Fibroblast of skin of scalp (primary cell): ENCODE results near the gene CEACAM5. TPM values are rescaled to one million over a fixed set of nuclear protein-coding genes. Genes with fewer than 3 reads are reported as not detected.

Experiments used
- DNase-seq: peaks from one replicate; pipeline ENCODE4 v3.0.0-alpha.2; 2013
- polyA plus RNA-seq, 2 experiments: library from polyadenylated mRNA; unstranded; fragments of 120-200 nt; gene quantifications; one replicate each; pipeline ENCODE4 v1.2.1, GENCODE V29; 2013; ENCODE audit not compliant: insufficient read length in 2 of 2

The CEACAM5 gene
- polyA plus RNA-seq (2013, experiment 1 of 2; ENCODE audit: insufficient read length), result not detected
- not detected for polyA plus RNA-seq (2013, experiment 2 of 2; ENCODE audit: insufficient read length)

GRCh38 chr19:41708481-41708880 is at the start of gene CEACAM5:
Gene CEACAM5, plus strand, starts transcription at chr19:41708626. Its CDS starts 106 bp downstream, at chr19:41708732.
- no peak for DNase-seq

DNA sequence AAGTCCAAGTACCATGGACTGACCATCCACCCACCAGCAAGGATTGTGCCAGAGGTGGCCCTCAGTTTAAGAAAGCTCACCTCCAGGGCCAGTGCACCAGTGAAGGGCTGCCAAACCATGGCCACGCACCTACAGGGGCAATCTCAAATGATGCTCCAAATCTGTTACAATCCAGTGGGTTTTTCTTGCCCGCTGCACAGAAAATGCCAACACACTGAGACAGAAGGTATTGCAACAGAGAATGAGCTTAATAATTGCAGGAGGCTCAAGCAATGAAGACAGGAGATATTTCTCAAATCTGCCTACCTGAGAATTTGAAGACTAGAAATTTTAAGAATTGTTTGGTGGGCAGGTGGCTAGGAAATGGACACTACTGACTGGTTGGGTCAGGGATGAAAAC is 42.4 kb upstream of the CEACAM5 start:
- DNase-seq, result no peak

- no peak for DNase-seq
Measured at GRCh38 chr19:41668315-41668714, 40.1 kb upstream of the CEACAM5 start.

GRCh38 chr19:41670755-41671154 is 37.7 kb upstream of the CEACAM5 start:
- no peak for DNase-seq

- DNase-seq, result no peak
Measured at GRCh38 chr19:41671486-41671885, 36.9 kb upstream of the CEACAM5 start.

- DNase-seq, result no peak
Measured at GRCh38 chr19:41682437-41682836, 26.0 kb upstream of the CEACAM5 start.

DNA sequence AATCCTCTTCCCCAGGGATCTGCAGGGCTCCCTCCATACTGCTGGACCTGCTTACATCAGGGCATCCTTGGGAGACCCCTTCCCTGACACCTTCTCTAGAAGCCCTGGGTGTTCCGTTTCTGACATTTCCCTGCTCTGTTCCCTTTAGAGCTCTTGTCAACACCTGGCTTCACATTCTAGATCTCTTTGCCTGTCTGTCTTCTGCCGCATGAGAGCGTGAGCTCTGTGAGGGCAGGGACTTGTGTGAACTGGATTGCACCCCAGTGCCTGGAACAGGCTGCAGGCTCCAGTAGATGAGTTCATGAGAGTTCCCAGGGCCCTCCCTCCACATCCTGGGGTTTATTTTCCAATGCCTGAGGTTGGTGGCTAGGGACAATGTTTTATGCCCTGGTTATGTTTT is 21.0 kb upstream of the CEACAM5 start:
- no peak for DNase-seq

- DNase-seq, result no peak
Measured at GRCh38 chr19:41688098-41688497, 20.3 kb upstream of the CEACAM5 start, which contains the start of gene CEACAM7. Gene CEACAM7, minus strand, starts transcription at chr19:41688270. Its CDS starts 105 bp downstream, at chr19:41688165.

- DNase-seq, result no peak
Measured at GRCh38 chr19:41688687-41689086, 19.7 kb upstream of the CEACAM5 start.

DNA sequence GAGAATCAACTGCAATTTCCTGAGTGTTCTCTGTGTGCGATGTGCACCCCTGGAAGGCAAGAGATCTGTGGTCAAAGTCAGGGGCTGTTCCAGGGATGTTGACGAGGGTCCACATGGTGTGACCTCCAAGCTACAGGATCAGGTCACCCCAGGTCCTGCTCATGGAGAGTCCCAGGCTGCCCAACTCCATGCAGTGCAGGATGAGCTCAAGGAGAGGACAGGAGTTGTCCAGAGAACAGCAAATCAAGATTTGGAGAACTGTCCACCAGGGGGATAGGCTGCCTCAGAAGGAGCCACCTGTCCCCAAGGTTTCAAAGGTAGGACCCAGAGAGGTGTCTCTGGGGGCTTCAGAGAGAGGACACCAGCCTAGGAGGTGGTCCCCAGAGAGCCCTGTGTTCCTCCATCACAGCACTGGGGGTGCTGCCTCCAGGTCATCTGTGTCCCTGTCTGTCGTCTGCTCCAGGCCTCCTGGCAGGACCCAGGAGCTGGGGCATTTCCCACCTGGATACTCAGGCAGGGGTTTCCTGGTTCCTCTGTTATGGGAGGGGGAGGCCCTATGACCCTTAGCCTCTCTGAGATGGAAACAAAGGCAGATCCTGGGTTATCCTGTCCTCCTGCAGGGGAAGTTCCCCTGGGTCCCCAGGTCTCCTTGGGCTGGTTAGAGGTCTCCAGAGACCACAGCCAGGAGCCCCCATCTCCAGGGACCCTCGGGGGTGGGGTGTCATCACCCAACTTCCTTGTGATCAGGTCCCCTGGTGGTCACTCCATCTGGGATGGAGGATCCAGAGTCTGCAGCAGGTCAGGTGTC is 18.2 kb upstream of the CEACAM5 start:
- DNase-seq, result no peak

DNA sequence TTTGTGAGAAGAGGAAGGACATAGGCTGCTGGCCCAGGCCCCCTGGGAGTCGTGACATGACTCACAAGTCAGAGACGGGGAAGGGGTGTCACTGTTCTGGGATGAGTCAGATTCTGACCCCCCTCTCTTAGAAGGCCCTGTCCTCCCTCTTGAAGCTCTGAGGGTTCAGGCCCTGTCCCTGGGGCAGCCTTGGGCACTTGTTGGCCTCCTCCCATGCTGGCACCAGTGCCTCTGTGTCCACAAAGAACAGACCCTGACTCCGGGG is 17.7 kb upstream of the CEACAM5 start:
- no peak for DNase-seq

GRCh38 chr19:41691268-41691970 is 17.0 kb upstream of the CEACAM5 start:
- peak; percentile 7 for DNase-seq

DNA sequence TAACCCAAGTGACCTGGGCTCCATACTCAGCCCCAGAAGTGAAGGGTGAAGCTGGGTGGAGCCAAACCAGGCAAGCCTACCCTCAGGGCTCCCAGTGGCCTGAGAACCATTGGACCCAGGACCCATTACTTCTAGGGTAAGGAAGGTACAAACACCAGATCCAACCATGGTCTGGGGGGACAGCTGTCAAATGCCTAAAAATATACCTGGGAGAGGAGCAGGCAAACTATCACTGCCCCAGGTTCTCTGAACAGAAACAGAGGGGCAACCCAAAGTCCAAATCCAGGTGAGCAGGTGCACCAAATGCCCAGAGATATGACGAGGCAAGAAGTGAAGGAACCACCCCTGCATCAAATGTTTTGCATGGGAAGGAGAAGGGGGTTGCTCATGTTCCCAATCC is 14.2 kb upstream of the CEACAM5 start:
- DNase-seq, result no peak

DNA sequence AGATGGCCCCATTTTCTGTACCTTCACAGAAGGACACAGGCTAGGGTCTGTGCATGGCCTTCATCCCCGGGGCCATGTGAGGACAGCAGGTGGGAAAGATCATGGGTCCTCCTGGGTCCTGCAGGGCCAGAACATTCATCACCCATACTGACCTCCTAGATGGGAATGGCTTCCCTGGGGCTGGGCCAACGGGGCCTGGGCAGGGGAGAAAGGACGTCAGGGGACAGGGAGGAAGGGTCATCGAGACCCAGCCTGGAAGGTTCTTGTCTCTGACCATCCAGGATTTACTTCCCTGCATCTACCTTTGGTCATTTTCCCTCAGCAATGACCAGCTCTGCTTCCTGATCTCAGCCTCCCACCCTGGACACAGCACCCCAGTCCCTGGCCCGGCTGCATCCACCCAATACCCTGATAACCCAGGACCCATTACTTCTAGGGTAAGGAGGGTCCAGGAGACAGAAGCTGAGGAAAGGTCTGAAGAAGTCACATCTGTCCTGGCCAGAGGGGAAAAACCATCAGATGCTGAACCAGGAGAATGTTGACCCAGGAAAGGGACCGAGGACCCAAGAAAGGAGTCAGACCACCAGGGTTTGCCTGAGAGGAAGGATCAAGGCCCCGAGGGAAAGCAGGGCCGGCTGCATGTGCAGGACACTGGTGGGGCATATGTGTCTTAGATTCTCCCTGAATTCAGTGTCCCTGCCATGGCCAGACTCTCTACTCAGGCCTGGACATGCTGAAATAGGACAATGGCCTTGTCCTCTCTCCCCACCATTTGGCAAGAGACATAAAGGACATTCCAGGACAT is 13.4 kb upstream of the CEACAM5 start:
- no peak for DNase-seq

DNA sequence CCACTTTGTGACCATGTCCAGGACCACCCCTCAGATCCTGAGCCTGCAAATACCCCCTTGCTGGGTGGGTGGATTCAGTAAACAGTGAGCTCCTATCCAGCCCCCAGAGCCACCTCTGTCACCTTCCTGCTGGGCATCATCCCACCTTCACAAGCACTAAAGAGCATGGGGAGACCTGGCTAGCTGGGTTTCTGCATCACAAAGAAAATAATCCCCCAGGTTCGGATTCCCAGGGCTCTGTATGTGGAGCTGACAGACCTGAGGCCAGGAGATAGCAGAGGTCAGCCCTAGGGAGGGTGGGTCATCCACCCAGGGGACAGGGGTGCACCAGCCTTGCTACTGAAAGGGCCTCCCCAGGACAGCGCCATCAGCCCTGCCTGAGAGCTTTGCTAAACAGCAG is 12.7 kb upstream of the CEACAM5 start:
- no peak for DNase-seq

DNA sequence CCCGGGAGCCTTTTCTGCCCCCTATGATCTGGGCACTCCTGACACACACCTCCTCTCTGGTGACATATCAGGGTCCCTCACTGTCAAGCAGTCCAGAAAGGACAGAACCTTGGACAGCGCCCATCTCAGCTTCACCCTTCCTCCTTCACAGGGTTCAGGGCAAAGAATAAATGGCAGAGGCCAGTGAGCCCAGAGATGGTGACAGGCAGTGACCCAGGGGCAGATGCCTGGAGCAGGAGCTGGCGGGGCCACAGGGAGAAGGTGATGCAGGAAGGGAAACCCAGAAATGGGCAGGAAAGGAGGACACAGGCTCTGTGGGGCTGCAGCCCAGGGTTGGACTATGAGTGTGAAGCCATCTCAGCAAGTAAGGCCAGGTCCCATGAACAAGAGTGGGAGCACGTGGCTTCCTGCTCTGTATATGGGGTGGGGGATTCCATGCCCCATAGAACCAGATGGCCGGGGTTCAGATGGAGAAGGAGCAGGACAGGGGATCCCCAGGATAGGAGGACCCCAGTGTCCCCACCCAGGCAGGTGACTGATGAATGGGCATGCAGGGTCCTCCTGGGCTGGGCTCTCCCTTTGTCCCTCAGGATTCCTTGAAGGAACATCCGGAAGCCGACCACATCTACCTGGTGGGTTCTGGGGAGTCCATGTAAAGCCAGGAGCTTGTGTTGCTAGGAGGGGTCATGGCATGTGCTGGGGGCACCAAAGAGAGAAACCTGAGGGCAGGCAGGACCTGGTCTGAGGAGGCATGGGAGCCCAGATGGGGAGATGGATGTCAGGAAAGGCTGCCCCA is 11.8 kb upstream of the CEACAM5 start:
- DNase-seq, result peak; percentile 6

DNA sequence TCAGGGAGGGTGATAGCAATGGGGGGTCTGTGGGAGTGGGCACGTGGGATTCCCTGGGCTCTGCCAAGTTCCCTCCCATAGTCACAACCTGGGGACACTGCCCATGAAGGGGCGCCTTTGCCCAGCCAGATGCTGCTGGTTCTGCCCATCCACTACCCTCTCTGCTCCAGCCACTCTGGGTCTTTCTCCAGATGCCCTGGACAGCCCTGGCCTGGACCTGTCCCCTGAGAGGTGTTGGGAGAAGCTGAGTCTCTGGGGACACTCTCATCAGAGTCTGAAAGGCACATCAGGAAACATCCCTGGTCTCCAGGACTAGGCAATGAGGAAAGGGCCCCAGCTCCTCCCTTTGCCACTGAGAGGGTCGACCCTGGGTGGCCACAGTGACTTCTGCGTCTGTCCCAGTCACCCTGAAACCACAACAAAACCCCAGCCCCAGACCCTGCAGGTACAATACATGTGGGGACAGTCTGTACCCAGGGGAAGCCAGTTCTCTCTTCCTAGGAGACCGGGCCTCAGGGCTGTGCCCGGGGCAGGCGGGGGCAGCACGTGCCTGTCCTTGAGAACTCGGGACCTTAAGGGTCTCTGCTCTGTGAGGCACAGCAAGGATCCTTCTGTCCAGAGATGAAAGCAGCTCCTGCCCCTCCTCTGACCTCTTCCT is 11.1 kb upstream of the CEACAM5 start:
- no peak for DNase-seq

DNA sequence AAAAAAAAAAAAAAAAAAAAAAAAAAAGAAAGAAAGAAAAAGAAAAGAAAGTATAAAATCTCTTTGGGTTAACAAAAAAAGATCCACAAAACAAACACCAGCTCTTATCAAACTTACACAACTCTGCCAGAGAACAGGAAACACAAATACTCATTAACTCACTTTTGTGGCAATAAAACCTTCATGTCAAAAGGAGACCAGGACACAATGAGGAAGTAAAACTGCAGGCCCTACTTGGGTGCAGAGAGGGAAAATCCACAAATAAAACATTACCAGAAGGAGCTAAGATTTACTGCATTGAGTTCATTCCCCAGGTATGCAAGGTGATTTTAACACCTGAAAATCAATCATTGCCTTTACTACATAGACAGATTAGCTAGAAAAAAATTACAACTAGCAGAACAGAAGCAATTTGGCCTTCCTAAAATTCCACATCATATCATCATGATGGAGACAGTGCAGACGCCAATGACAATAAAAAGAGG is 9.6 kb upstream of the CEACAM5 start:
- no peak for DNase-seq

- no peak for DNase-seq
Measured at GRCh38 chr19:41699231-41699967, 9.0 kb upstream of the CEACAM5 start.

GRCh38 chr19:41699968-41700323 is 8.5 kb upstream of the CEACAM5 start:
- no peak for DNase-seq
